ENCODE data around the gene BIRC6. TPM values are rescaled to one million over a fixed set of nuclear protein-coding genes. Genes with fewer than 3 reads are reported as not detected.
A peak's percentile ranks its signal among the peaks of the same experiment; 100 is the strongest.

The BIRC6 gene
- total RNA-seq, 1 experiment from 2014 or later, result 69.6 TPM

GRCh38 chr2:32553829-32554432 is 197.1 kb downstream of the BIRC6 start:
- H3K27me3 Mint-ChIP-seq (ENCODE audit: insufficient read depth, unreplicated experiment), result no peaks in the 10 kb centered on the region
- CTCF ChIA-PET, result interaction anchor here (0.7 to 1.5 kb wide), 2 partner anchors 164 to 479 kb away, joined by 5 to 7 read pairs; no protein-coding TSS in a partner anchor

GRCh38 chr2:32558492-32558891 is 201.7 kb downstream of the BIRC6 start:
- no peaks in the 10 kb centered on the region for H3K9me3 Mint-ChIP-seq (ENCODE audit: unreplicated experiment)
- CTCF ChIA-PET, result interaction anchor here (1.1 kb wide), 1 partner anchor 474 kb away, joined by 3 read pairs; no protein-coding TSS in a partner anchor
- peaks cover 6% of the 10 kb centered on the region for H3K4me1 Mint-ChIP-seq (ENCODE audit: insufficient read depth, unreplicated experiment)
- no peak for DNase-seq (ENCODE audit: unreplicated experiment)
- H3K27ac Mint-ChIP-seq (ENCODE audit: low read depth, unreplicated experiment), result no peak overlapping the region
- intact Hi-C loops (cut with micrococcal nuclease), result loop anchor here (10.0 kb wide), 3 partner anchors 216 to 886 kb away; partner anchors contain the start of gene LTBP1
- peaks cover 10% of the 10 kb centered on the region for H3K36me3 Mint-ChIP-seq (ENCODE audit: insufficient read depth, unreplicated experiment)
- BruUV-seq (replicated peaks), result no TSS peak
- no peak for TF ChIP-seq CTCF (IDR thresholded peaks at IDR 0.05; ENCODE audit: unreplicated experiment)
- H3K4me3 Mint-ChIP-seq (ENCODE audit: unreplicated experiment), result no peak overlapping the region
- H3K27me3 Mint-ChIP-seq (ENCODE audit: insufficient read depth, unreplicated experiment), result no peaks in the 10 kb centered on the region
- POLR2A ChIA-PET, result interaction anchor here (0.6 to 1.7 kb wide), 4 partner anchors 12 to 917 kb away, joined by 3 to 12 read pairs (median 4); no protein-coding TSS in a partner anchor

More at GRCh38 chr2:32553829-32554432, 197.1 kb downstream of the BIRC6 start:
- DNase-seq (ENCODE audit: unreplicated experiment), result peak; percentile 52
- peak; percentile 49 for TF ChIP-seq CTCF (IDR thresholded peaks at IDR 0.05; ENCODE audit: unreplicated experiment)
- intact Hi-C loops (cut with micrococcal nuclease), result loop anchor here (2.0 to 10.0 kb wide), 6 partner anchors 58 to 891 kb away; partner anchors contain the start of gene LTBP1
- no peak overlapping the region for H3K27ac Mint-ChIP-seq (ENCODE audit: low read depth, unreplicated experiment)
- no peak overlapping the region for H3K4me3 Mint-ChIP-seq (ENCODE audit: unreplicated experiment)
- peaks cover 19% of the 10 kb centered on the region for H3K36me3 Mint-ChIP-seq (ENCODE audit: insufficient read depth, unreplicated experiment)
- no TSS peak for BruUV-seq (replicated peaks)
- no peaks in the 10 kb centered on the region for H3K4me1 Mint-ChIP-seq (ENCODE audit: insufficient read depth, unreplicated experiment)
- POLR2A ChIA-PET, result no interaction called here
- H3K9me3 Mint-ChIP-seq (ENCODE audit: unreplicated experiment), result no peaks in the 10 kb centered on the region

- no TSS peak for BruUV-seq (replicated peaks)
These were observed 202.3 kb downstream of the BIRC6 start for GRCh38 chr2:32559136-32559535.

More at GRCh38 chr2:32559136-32559535, 202.3 kb downstream of the BIRC6 start:
- Mint-ChIP-seq H3K36me3 (ENCODE audit: insufficient read depth, unreplicated experiment) (peaks cover 10% of the 10 kb centered on the region), H3K4me3 (ENCODE audit: unreplicated experiment) (no peak overlapping the region), H3K27ac (ENCODE audit: low read depth, unreplicated experiment) (no peak overlapping the region), H3K27me3 (ENCODE audit: insufficient read depth, unreplicated experiment) (no peaks in the 10 kb centered on the region), H3K9me3 (ENCODE audit: unreplicated experiment) (no peaks in the 10 kb centered on the region), H3K4me1 (ENCODE audit: insufficient read depth, unreplicated experiment) (peaks cover 6% of the 10 kb centered on the region)
- intact Hi-C loops (cut with micrococcal nuclease), result loop anchor here (10.0 kb wide), 3 partner anchors 216 to 886 kb away; partner anchors contain the start of gene LTBP1
- ChIA-PET CTCF (interaction anchor here (1.1 kb wide), 1 partner anchor 474 kb away, joined by 3 read pairs; no protein-coding TSS in a partner anchor), POLR2A (interaction anchor here (0.7 to 1.9 kb wide), 4 partner anchors 13 to 29 kb away, joined by 3 to 12 read pairs (median 4); no protein-coding TSS in a partner anchor)
- peak; percentile 8 for DNase-seq (ENCODE audit: unreplicated experiment)
- TF ChIP-seq CTCF (IDR thresholded peaks at IDR 0.05; ENCODE audit: unreplicated experiment), result no peak

Data from MCF 10A (cell line).